Body of pancreas (tissue), 4 donors: ENCODE data around the gene TRAPPC6A.

Experiments
- POLR2A ChIP-seq, 3 donors: fragments of 450-650 bp; IDR thresholded peaks; one replicate each; pipeline ENCODE4 v1.6.1; 2016; ENCODE audit warnings: antibody characterized with exemption in 3 of 3, mild to moderate bottlenecking in 2 of 3
- TF ChIP-seq, protein P1 (sequence below), 7 experiments: fragments of 450-650 bp in 4 of 7; fragments of 200-600 bp in 3 of 7; sonication (generic) in 3 of 7; IDR thresholded peaks; one replicate each; pipeline ENCODE4 v1.5.1; 2016 to 2019; ENCODE audit warnings: antibody characterized with exemption in 7 of 7

GRCh38 chr19:45172611-45173208, 5.3 kb downstream of the TRAPPC6A start:
- TF ChIP-seq, protein P1, sequence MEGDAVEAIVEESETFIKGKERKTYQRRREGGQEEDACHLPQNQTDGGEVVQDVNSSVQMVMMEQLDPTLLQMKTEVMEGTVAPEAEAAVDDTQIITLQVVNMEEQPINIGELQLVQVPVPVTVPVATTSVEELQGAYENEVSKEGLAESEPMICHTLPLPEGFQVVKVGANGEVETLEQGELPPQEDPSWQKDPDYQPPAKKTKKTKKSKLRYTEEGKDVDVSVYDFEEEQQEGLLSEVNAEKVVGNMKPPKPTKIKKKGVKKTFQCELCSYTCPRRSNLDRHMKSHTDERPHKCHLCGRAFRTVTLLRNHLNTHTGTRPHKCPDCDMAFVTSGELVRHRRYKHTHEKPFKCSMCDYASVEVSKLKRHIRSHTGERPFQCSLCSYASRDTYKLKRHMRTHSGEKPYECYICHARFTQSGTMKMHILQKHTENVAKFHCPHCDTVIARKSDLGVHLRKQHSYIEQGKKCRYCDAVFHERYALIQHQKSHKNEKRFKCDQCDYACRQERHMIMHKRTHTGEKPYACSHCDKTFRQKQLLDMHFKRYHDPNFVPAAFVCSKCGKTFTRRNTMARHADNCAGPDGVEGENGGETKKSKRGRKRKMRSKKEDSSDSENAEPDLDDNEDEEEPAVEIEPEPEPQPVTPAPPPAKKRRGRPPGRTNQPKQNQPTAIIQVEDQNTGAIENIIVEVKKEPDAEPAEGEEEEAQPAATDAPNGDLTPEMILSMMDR (IDR thresholded peaks at IDR 0.05): no peak
- TF ChIP-seq POLR2A (IDR thresholded peaks at IDR 0.05): no peak
